ENCODE data around the gene SPON1.
A peak's percentile ranks its signal among the peaks of the same experiment; 100 is the strongest.

SPON1 gene

DNA sequence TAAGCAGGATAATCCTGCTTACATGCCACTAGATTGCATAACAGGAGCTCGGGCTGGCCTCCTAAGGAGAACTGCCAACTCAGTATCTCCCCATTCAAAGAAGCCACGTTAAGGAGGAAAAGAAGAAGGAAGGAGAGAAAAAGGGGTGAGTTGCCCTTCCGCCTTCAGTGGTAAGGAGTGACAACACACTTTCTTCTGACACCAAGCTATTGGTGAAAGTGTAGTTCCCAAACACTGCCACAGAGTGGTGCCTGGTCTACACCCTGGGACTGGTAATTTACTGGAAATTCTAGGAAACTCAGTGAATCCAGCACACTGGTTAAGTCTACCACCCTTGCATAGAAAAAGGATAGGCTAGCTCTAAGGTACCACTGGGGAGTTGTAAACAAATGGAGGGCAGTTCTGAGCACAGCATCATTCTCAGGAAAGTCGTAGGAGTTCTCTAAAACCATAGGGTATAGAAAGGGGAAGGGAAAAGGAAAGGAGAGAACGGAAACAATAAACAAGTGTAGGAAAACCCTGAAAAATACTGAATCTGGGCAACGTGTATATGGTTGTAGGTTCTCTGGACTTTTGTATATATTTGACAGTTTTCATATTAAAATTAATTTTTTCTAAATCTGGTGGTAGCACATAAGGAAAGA, 338.3 kb downstream of the SPON1 start:
- peak; percentile 45 for DNase-seq

DNA sequence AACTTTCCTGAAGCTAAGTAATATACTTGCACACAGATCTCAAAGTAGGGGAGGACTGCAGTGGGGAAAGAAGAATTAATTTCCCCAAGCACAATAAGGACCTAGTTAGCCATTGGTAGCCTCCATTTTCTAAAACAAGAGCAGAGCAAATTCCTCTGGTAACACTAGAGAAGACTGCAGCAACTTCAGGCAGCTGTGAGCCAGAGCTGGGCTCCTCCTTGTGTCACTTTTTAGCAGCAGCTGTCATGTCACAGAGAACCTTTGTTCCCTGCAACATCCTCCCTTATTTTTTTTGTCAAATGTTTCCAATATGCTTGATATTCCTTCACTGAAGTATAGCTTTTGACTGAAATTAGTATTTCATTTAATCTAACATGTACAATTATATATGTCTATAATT, 342.1 kb downstream of the SPON1 start:
- DNase-seq = no peak

- DNase-seq = no peak
Observed at GRCh38 chr11:14305649-14306048, 343.1 kb downstream of the SPON1 start.

DNA sequence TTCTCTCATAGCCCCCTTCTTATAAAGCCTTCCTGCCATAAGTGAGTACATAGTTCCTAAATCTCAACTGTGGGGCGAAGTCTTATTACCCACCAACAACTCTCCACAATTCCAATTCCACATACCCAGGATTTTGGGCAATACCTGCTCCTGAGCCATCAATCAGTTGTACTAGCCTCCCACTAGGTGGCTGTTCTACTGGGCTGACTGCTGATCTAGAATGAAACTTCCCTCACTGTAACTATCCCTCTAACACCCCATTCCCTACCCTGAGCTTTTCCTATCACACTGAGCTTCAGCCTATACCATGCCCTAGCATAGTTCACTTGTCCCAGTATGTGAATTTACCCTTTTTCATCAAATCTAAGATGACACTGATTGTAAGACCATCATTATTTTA, 344.0 kb downstream of the SPON1 start:
- no peak for DNase-seq

DNA sequence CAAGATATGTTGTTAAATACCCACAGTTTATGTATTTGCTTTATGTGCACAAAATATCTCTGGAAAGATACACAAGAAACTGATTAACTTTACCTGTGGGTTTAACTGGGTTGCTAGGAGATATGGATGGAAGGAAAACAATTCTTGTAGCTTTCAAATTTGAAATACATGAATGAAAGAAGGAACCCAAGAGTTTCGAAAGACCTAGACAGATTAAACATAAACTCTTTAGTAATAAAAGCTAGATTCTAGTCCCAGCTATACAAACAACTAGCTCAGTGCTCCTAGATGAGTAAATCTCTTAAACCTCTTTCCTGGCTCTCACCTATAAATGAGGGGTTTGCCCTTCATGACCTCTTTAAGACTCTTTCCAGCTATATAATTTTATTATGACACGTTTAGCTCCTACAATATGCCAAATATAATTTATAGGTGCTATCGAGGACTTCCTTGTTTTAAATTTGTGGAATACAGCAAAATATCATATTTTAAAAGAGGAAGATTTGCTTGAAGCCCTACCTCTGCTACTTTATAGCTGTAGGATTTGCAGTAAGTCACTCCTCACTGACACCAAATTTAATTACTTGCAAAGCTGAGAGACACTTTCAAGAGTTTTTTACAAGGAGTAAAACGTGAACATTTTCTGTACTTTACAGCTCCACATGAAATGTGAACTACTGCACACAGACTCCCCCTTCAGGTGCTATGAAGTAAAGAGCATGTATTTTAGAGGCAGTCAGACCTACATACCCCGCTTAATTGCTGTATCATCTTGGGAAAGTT, 345.8 kb downstream of the SPON1 start:
- DNase-seq = no peak

GRCh38 chr11:14308897-14309387, 346.4 kb downstream of the SPON1 start:
- no peak for DNase-seq

GRCh38 chr11:14309425-14310192, 347.1 kb downstream of the SPON1 start:
- no peak for DNase-seq

DNA sequence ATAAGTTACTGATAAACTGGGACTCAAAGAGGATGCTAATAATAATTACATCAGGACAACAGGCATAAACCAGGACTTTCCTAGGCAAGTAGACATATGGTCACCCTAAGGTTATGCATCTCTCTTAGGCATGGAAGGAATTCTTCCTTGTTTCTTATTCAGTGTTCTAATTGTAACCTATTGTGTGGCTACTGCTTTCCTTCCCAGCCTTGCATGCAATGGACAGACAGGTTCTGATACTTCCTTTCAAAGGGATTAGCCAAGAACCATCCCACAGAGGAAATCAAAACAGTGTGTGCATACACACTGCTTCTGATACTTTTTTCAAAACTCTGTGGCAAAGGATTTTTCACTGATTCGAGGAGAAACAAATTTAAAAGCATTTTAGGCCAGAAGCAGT, 348.2 kb downstream of the SPON1 start:
- DNase-seq = no peak

DNA sequence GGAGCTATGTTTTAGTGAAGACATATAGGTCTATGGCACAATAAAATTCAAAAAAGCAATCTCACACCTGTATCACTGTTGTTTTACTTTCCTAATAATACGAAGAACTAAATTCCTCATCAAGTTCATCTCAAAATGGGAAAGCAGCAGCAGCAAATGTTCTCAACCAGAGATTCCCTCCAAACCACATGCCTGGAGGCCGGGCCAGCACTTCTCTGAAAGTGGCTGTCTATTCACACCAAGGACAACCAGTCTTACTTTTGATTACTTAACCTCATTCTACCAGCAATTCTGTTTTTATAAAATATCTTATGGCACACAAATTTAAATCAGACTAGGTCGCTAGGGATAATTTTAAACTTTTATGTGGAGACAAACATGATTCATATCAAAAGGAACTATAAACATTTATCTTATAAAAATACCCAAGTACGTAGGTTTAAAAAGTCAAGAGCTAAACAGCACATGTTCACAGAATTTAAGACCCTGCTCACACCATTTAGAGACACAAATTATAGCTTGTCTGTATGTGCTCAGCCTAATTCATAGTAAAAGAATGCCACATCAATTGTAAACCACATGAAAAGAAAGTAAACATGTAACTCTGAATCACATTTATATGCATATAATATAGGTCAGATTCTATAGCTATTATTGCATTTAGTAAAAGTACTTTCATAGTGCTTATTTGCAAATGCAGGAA, 350.4 kb downstream of the SPON1 start:
- no peak for DNase-seq

- DNase-seq = no peak
Observed at GRCh38 chr11:14314127-14314526, 351.6 kb downstream of the SPON1 start.

- DNase-seq = no peak
Observed at GRCh38 chr11:14315130-14315529, 352.6 kb downstream of the SPON1 start.
